HUDEP-2 (cell line): Measurements from ENCODE around the gene TMEM191B.
"Not testable (repeated sequence)": the region's sequence is repeated elsewhere in the genome, so short reads cannot be mapped to it uniquely, and the experiment has no call there.

Experiments
- DNase-seq, 76 experiments: peaks; one replicate each; lab custom pipeline; 2025; ENCODE audit not compliant: unreplicated experiment in 76 of 76; lab: John Stamatoyannopoulos, UW

TMEM191B gene

DNA sequence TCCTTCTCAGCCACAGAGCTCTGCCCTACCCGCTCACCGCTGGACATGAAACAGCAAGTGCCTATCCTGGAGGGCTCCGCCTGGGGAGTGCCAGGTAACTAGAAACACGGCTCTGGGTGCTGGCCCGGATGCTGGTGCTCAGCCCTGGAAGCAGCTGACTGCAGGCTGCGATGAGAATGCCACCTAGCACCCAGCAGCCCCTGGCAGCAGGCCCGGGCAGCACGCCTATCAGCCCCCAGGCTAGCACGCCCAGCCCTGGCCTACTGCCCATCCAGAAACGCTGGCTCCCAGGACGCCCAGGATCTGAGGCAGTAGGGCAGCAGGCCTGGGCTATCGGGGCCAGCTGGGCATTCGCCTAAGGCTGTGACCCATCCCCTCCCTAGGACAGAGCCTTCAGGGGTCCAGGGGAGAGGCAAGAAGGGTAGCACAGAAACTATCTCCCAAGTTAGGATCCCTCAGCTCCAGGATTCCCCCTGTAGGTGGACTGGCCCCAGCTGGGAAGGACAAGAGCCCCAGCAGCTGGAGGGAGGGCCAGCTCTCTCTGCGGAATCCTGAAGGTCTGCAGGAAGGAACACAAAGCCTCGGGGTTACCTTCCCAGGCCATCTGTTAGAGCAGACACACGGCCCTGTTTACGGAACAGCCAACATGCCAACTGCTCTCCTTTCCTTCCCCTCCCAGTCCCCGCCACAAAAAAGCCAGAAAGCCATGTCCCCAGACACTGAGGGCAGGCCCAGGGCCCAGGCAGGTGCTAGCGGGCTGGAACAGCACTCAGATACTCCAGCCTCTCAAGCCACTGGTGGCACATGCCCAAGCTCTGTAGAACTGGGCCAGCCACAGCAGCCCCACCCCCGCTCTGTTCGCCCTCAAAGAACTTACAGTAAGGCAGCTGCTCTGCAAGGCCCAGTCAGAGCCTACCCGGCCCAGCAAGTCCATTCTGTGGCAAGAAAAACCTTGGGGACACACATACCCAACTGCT, 27.0 kb downstream of the TMEM191B start:
- not testable (repeated sequence) for DNase-seq

DNA sequence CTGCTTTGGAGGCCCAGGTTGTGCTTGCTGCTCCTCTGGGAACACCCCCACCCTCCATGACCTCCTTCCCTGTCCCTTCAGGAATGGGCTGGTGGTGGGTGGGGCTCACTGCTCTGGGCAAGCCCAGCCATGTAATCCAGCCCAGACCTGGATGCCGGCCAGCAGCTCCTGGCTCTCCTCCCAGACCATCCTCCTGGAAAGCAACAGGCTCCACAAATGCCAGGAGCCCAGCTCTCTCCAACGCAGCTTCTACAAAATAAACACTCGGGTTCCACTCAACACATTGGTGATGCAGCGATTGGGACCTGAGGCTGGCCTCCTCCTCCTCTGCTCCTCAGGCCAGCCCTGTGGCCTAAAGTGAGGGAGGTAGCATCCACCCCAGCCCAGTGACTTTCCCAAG, 30.9 kb downstream of the TMEM191B start:
- not testable (repeated sequence) for DNase-seq

DNA sequence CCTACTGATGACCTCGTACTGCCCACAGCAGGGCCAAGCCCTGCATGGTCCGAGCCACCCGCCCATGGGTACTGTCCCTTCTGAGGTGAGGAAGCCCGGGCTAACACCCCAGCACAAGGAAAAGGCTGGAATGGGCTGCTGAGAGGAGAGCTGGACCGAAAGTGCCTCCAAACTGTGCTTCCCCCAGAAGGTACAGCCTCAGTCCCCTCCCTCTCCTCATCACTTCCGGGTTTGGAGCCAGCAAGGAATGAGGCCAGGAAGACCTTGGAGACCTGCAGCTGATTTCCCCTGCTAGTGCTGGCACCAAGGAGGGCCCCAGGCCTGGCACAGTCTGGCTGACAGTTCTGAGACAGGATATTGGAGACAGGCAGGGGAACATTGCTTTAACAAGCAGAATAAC, 31.3 kb downstream of the TMEM191B start:
- DNase-seq: not testable (repeated sequence)

DNA sequence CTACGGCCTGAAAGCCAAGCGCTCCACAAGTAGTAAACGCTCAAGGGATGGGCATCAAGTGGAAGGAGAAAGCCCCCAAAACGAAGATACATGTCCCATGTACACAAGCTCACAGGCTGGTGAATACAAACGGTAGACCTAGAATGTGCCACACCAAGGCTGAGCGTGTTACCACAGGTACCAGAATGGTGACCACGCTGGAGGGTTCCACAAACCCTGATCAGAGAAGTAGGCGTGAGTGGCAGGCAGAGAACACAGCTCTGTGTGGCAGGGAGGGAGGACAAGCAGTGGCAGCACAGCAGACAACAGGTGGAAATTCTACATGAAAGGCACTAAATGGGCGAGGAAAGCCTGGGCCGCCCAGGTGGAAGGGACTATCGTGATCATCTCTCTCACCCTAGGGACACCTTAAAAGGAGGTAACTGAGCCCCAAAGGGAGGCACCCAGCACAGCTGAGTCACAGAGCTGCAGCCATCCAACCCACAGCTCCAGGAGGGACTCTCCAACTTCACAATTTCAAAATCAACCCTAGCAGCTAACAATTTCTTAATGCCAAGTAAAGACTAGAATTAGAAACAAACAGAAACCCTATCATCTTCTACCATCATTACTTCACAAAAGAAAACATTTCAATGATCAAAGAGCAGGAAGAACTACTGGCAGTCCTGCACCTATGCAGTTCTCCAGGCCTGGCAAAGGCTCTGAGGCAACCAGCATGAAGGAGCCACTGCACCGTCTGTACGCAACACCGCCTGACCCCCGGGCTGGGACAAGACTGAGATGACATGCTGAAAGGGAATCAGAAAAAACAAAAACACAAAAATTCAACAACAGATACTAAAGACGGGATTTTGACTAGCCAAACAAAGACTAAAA, 32.7 kb downstream of the TMEM191B start:
- DNase-seq: not testable (repeated sequence)

DNA sequence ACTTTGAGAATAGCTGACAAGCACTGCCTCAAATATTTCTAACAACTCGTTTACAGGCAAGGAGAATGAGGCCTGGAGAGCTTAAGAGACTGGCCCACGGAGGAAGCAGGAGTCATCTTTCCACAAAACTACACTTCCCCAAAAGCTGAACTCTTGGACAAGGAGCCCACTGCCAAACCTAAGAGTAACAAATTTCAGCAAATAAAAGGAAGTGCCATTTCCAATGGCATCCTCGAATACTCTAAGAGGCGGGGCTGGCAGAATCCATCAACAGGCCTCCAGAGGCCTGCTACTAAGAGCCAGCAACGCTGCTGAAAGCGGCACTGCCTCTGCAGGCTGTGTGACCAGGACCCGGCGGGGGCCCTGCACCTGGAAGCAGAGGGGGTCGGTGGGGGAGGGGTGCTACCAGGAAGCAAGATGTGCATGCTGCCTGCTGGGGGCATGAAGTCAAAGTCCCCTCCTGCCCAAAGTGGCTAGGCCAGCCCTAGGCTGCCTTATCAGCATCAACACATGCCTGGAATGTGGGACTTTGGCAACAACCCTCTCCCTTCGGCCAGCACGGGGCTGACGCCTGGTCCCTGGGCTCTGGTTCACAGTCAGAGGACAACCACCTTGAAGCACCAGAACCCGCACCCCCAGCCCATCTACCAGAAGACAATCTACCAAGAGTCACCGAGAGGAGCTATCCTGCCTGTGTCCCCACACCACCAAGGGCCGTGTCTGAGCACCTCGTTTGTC, 43.1 kb downstream of the TMEM191B start:
- DNase-seq: not testable (repeated sequence)

DNA sequence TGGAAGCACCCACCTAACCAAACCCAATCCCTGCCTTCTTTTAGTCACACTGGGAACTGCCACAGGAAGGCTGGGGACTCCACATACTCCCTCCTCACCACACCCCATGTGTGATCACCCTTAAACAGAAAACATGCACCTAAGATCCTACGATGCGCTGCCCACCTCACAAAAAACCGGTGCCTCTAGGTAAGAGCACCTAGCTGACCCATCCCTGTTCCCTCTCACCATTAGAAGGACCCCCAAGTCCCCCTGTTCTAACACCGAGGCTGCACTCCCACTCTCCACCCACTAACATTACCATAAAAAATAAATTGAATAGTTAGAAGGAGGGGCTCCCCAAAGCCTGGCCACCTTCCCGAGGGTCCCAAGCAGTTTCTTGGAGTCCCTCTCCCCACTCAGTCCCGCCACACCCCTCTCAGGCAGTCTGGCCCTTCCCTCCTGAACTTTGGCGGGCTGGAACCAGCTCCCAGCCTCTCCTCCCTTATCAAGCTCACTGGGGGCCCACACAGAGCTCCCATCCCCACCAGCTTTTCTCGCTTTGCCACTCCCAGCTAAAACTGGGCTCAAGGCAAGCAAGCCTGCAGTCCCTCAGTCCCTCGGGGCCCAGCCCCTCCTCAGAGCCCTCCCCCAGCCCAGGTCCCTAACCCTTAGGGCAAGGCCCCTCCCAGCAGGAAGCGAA, 46.0 kb downstream of the TMEM191B start:
- not testable (repeated sequence) for DNase-seq

DNA sequence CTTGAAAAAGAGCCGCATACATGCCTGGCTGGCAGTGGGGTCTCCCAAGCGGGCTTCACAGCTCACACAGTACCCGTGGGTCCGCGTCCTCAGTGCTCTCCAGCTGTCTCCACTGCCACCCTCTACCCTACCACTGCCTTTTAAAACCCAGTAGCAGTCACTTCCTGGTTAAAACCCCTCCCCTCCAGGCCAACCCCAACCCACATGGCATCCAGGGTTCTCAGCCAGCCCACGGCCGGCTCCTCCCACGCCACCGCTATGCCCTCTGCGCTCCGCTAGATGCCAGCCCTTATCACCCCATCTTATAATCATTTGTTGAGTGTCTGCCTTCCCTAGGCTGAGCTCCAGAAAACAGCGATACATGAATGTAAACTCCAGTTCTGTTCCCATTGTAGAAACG, 47.0 kb downstream of the TMEM191B start:
- not testable (repeated sequence) for DNase-seq

DNA sequence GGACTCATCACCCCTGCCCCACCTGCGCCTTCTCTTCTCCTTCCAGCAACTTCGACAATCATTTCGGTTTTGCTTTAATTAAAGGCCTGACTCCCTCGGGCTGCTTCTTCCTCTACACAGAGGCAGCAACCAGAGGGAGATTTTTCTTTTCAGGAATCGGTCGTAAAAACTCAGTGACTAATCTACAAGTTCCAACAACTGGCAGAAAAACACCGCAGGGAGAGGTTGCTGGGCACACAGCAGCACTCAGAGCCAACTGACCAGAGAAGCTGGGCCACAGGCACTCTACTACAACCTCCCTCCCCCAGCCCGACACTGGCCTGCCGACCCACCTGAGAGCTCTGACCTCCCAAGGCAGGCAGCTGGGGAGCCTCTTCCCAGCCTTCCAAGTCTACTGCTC, 48.1 kb downstream of the TMEM191B start:
- DNase-seq: not testable (repeated sequence)

DNA sequence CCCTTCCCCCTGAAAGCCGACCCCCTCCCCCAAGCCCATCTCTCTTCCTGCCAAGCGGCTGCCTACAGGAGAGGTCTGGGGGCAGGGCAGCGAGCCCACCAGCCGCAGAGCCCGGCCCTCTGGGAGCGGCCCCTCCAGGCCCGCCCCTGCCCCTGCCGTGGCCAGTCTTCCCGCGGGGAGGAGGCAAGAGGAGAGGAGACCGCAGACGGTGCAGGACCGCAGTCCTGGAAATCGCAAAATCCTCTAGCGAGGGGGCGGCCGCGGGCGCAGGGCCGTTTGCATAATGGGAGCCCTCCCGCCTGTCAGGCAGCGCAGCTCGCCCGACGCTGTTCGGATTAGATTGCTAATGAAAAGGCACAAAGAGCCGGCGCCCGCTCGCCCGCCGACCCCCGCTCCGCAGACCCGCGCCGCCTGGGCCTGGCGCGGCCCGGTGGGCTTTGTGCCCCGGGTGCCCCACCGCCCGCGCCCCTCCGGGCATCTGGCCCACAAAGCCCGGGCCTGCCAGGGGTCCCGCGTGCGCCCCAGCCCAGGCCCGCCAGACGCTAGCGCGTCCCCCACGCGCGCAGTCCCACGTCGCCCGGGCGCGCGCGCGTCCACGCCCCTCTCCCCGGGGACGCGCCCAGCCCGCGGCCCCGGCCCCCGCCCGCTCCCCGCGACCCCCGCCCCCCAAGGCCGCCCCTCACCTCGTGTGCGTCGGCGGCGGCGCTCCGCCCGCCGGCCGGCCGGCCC, 49.7 kb downstream of the TMEM191B start:
- DNase-seq: not testable (repeated sequence)

DNA sequence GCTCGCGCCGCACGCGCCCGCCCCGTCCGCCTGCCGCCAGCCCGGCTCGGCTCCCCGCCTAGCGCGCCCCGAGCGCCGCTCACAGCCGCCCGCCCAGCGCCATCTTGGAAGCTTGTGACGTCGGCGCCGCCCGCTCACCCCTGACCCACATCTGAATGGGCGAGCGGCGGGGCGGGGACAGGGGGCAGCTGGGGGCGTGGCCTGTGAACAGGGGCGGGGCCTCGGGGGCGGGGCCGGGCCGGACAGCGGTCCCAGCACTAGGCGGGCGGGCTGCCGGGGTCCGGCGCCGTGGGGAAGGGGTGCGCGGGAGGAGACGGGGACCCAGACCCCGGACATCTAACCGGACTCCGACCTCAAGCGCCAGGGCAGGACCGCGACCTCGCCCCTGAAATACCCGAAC, 50.2 kb downstream of the TMEM191B start:
- not testable (repeated sequence) for DNase-seq
